ENCODE measurements around the gene SLC39A13. TPM values are rescaled to one million over a fixed set of nuclear protein-coding genes. Genes with fewer than 3 reads are reported as not detected.
A peak's percentile ranks its signal among the peaks of the same experiment; 100 is the strongest.

Gene SLC39A13
- total RNA-seq, 1 donor = 73.0 TPM

- H3K4me3 ChIP-seq (ENCODE audit: low read depth, low read length) = no peak overlapping the region
- no peak for TF ChIP-seq CTCF (IDR thresholded peaks at IDR 0.05; ENCODE audit: insufficient read depth, low read depth, low read length)
- DNase-seq (ENCODE audit: low read depth) = no peak
Measured at GRCh38 chr11:47366020-47366490, 42.3 kb upstream of the SLC39A13 start.

GRCh38 chr11:47369676-47370075, 38.7 kb upstream of the SLC39A13 start:
- DNase-seq (ENCODE audit: low read depth) = peak; percentile 28
- no peak overlapping the region for H3K4me3 ChIP-seq (ENCODE audit: low read depth, low read length)
- no peak for TF ChIP-seq CTCF (IDR thresholded peaks at IDR 0.05; ENCODE audit: insufficient read depth, low read depth, low read length)

- DNase-seq (ENCODE audit: low read depth) = no peak
- no peak overlapping the region for H3K4me3 ChIP-seq (ENCODE audit: low read depth, low read length)
- no peak for TF ChIP-seq CTCF (IDR thresholded peaks at IDR 0.05; ENCODE audit: insufficient read depth, low read depth, low read length)
Measured at GRCh38 chr11:47372422-47372821, 36.0 kb upstream of the SLC39A13 start.

- no peak overlapping the region for H3K4me3 ChIP-seq (ENCODE audit: low read depth, low read length)
- peak; percentile 74 for DNase-seq (ENCODE audit: low read depth)
- peak; percentile 98 for TF ChIP-seq CTCF (IDR thresholded peaks at IDR 0.05; ENCODE audit: insufficient read depth, low read depth, low read length)
Measured at GRCh38 chr11:47373876-47374719, 34.3 kb upstream of the SLC39A13 start.

- no peak for DNase-seq (ENCODE audit: low read depth)
- no peak overlapping the region for H3K4me3 ChIP-seq (ENCODE audit: low read depth, low read length)
- no peak for TF ChIP-seq CTCF (IDR thresholded peaks at IDR 0.05; ENCODE audit: insufficient read depth, low read depth, low read length)
Measured at GRCh38 chr11:47374720-47375019, 33.7 kb upstream of the SLC39A13 start.

- no peak for TF ChIP-seq CTCF (IDR thresholded peaks at IDR 0.05; ENCODE audit: insufficient read depth, low read depth, low read length)
- no peak for DNase-seq (ENCODE audit: low read depth)
- H3K4me3 ChIP-seq (ENCODE audit: low read depth, low read length) = no peak overlapping the region
Measured at GRCh38 chr11:47375020-47375419, 33.4 kb upstream of the SLC39A13 start.
